ENCODE data around the gene CFAP100.

Gene CFAP100

GRCh38 chr3:126483321-126483761, 88.6 kb downstream of the CFAP100 start:
- Histone ChIP-seq H3K4me2 (ENCODE audit: low read length) (no peak overlapping the region), H3K4me1 (ENCODE audit: insufficient read depth, low read length, severe bottlenecking) (no peaks in the 10 kb centered on the region), H3K9ac (ENCODE audit: low read length) (no peak overlapping the region), H3K79me2 (ENCODE audit: insufficient read depth, low read length) (no peaks in the 10 kb centered on the region), H3K9me3 (ENCODE audit: low read length) (no peaks in the 10 kb centered on the region), H3K27me3 (ENCODE audit: insufficient read depth, low read length) (peaks cover 7% of the 10 kb centered on the region), H3K9me2 (ENCODE audit: low read depth, low read length) (no peaks in the 10 kb centered on the region), H3K4me3 (ENCODE audit: low read depth, low read length, poor library complexity, severe bottlenecking) (no peak overlapping the region), H2AFZ (ENCODE audit: low read length) (no peak overlapping the region), H3K27ac (ENCODE audit: low read depth, low read length, poor library complexity, severe bottlenecking) (no peak overlapping the region), H3F3A (ENCODE audit: insufficient read depth, low read length) (no peaks in the 10 kb centered on the region), H4K20me1 (ENCODE audit: insufficient read depth, low read length) (no peaks in the 10 kb centered on the region), H3K36me3 (ENCODE audit: insufficient read depth, low read length) (no peaks in the 10 kb centered on the region)
- TF ChIP-seq EZH2 (IDR thresholded peaks at IDR 0.05; ENCODE audit: borderline replicate concordance, low read length) (no peak), CTCF (IDR thresholded peaks at IDR 0.05; ENCODE audit: low read length) (no peak)

GRCh38 chr3:126484148-126484547, 89.4 kb downstream of the CFAP100 start:
- Histone ChIP-seq H3K4me2 (ENCODE audit: low read length) (no peak overlapping the region), H3K36me3 (ENCODE audit: insufficient read depth, low read length) (no peaks in the 10 kb centered on the region), H3K27me3 (ENCODE audit: insufficient read depth, low read length) (peaks cover 7% of the 10 kb centered on the region), H3K4me3 (ENCODE audit: low read depth, low read length, poor library complexity, severe bottlenecking) (no peak overlapping the region), H2AFZ (ENCODE audit: low read length) (no peak overlapping the region), H3K27ac (ENCODE audit: low read depth, low read length, poor library complexity, severe bottlenecking) (no peak overlapping the region), H3K9me3 (ENCODE audit: low read length) (no peaks in the 10 kb centered on the region), H3K9ac (ENCODE audit: low read length) (no peak overlapping the region), H3K4me1 (ENCODE audit: insufficient read depth, low read length, severe bottlenecking) (no peaks in the 10 kb centered on the region), H3K79me2 (ENCODE audit: insufficient read depth, low read length) (no peaks in the 10 kb centered on the region), H4K20me1 (ENCODE audit: insufficient read depth, low read length) (no peaks in the 10 kb centered on the region), H3K9me2 (ENCODE audit: low read depth, low read length) (no peaks in the 10 kb centered on the region), H3F3A (ENCODE audit: insufficient read depth, low read length) (no peaks in the 10 kb centered on the region)
- TF ChIP-seq EZH2 (IDR thresholded peaks at IDR 0.05; ENCODE audit: borderline replicate concordance, low read length) (no peak), CTCF (IDR thresholded peaks at IDR 0.05; ENCODE audit: low read length) (no peak)

- Histone ChIP-seq H3K27ac (ENCODE audit: low read depth, low read length, poor library complexity, severe bottlenecking) (no peak overlapping the region), H4K20me1 (ENCODE audit: insufficient read depth, low read length) (no peaks in the 10 kb centered on the region), H3K9me2 (ENCODE audit: low read depth, low read length) (no peaks in the 10 kb centered on the region), H3K9me3 (ENCODE audit: low read length) (no peaks in the 10 kb centered on the region), H3K4me1 (ENCODE audit: insufficient read depth, low read length, severe bottlenecking) (no peaks in the 10 kb centered on the region), H3K36me3 (ENCODE audit: insufficient read depth, low read length) (no peaks in the 10 kb centered on the region), H3K9ac (ENCODE audit: low read length) (no peak overlapping the region), H3F3A (ENCODE audit: insufficient read depth, low read length) (no peaks in the 10 kb centered on the region), H3K4me2 (ENCODE audit: low read length) (no peak overlapping the region), H3K4me3 (ENCODE audit: low read depth, low read length, poor library complexity, severe bottlenecking) (no peak overlapping the region), H3K27me3 (ENCODE audit: insufficient read depth, low read length) (peaks cover 7% of the 10 kb centered on the region), H3K79me2 (ENCODE audit: insufficient read depth, low read length) (no peaks in the 10 kb centered on the region), H2AFZ (ENCODE audit: low read length) (no peak overlapping the region)
- TF ChIP-seq CTCF (IDR thresholded peaks at IDR 0.05; ENCODE audit: low read length) (no peak), EZH2 (IDR thresholded peaks at IDR 0.05; ENCODE audit: borderline replicate concordance, low read length) (no peak)
Measured at GRCh38 chr3:126484662-126485061, 90.0 kb downstream of the CFAP100 start.

All from OCI-LY1 (cell line).